ENCODE measurements around the gene SMC6. TPM values are rescaled to one million over a fixed set of nuclear protein-coding genes. Genes with fewer than 3 reads are reported as not detected.

SMC6 gene
- total RNA-seq, 1 donor from 2014 or later: 127 TPM

DNA sequence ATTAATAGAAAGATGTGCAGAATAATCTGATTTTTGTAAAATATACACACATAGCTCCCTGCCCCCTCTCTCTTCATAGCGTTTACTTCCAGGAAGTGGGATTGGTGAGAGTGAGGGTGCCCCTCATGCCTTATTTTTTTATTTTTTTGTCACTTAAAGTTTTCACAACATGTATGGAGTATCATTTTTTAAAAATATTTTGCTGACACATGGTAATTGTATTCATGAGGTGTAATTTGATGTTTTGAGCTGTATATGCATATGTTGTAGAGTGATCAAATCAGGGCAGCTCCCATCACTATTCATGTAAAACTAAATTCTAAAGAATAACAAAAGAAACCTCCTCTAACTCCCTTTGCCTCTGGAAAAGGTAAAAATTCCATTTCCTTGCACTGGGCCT is 138.5 kb downstream of the SMC6 start:
- no peaks in the 10 kb centered on the region for H3K36me3 Mint-ChIP-seq (ENCODE audit: low read depth)
- ChIA-PET POLR2A (no interaction called here), CTCF (no interaction called here)
- intact Hi-C loops (cut with micrococcal nuclease): no loop called here
- TF ChIP-seq, protein P1, sequence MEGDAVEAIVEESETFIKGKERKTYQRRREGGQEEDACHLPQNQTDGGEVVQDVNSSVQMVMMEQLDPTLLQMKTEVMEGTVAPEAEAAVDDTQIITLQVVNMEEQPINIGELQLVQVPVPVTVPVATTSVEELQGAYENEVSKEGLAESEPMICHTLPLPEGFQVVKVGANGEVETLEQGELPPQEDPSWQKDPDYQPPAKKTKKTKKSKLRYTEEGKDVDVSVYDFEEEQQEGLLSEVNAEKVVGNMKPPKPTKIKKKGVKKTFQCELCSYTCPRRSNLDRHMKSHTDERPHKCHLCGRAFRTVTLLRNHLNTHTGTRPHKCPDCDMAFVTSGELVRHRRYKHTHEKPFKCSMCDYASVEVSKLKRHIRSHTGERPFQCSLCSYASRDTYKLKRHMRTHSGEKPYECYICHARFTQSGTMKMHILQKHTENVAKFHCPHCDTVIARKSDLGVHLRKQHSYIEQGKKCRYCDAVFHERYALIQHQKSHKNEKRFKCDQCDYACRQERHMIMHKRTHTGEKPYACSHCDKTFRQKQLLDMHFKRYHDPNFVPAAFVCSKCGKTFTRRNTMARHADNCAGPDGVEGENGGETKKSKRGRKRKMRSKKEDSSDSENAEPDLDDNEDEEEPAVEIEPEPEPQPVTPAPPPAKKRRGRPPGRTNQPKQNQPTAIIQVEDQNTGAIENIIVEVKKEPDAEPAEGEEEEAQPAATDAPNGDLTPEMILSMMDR (IDR thresholded peaks at IDR 0.05): no peak
- DNase-seq (no peak), ATAC-seq (ENCODE audit: low read depth) (no peak)
- H3K4me1 Mint-ChIP-seq: no peaks in the 10 kb centered on the region
- H3K4me3 Mint-ChIP-seq: no peak overlapping the region
- H3K9me3 Mint-ChIP-seq: no peaks in the 10 kb centered on the region
- no peak overlapping the region for H3K27ac Mint-ChIP-seq
- peaks cover 15% of the 10 kb centered on the region for H3K27me3 Mint-ChIP-seq

DNA sequence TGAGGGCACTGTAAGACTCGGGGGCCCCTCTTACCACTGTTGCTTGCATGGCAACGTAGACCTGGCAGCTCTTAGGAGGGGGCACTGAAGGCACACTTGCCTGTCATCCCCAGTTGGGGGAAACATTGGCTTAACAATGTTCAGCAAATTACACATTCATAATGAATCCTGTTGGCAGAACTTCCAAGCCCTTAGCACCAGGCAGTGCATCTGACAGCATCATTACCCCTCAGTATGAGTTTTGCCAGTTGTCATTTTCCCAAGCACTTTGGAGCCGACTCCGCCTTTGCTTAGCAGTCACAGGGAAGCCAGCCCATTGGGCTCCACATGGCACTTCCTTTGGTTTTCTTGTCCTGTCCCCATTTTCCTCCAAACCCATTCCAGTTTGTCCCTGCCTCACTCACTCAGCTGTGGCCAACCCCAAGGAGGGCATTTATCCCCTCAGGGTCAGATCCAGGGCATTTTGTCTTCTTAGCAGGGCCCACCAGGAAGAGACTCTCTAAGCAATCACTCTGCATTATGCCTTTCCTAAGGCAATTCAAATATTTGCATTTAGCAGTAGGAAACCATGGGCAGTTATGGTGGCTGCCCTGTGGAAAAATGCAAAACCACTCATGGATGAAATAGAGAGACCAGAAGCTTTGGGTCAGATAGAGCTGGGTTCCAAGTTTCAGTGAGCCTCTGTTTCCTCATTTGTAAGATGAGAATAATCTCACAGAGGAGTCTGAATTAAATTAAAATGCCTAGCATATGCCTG is 139.3 kb downstream of the SMC6 start:
- TF ChIP-seq, protein P1 (IDR thresholded peaks at IDR 0.05): no peak

More for the DNA sequence above, 139.3 kb downstream of the SMC6 start:
- DNase-seq: no peak
- intact Hi-C loops (cut with micrococcal nuclease): no loop called here
- Mint-ChIP-seq H3K36me3 (ENCODE audit: low read depth) (no peaks in the 10 kb centered on the region), H3K27me3 (peaks cover 10% of the 10 kb centered on the region), H3K27ac (no peak overlapping the region), H3K9me3 (no peaks in the 10 kb centered on the region), H3K4me3 (no peak overlapping the region), H3K4me1 (no peaks in the 10 kb centered on the region)
- ChIA-PET POLR2A (no interaction called here), CTCF (interaction anchor here (0.9 kb wide), 1 partner anchor 57 kb away, joined by 3 read pairs; no protein-coding TSS in a partner anchor)
- no peak for ATAC-seq (ENCODE audit: low read depth)

Other genes starting within 250 kb of the SMC6 start
- gene RAD51AP2, start 235.4 kb downstream of the SMC6 start, total RNA-seq: not detected in 2 replicates
- not detected in 2 replicates for gene VSNL1, start 213.1 kb downstream of the SMC6 start, total RNA-seq
- 141 and 163 TPM in 2 replicates for gene GEN1, start 328 bp upstream of the SMC6 start, total RNA-seq
- gene MSGN1, start 62.6 kb upstream of the SMC6 start, total RNA-seq: 0.42 TPM in 1 of 2 replicates, not detected in the other
- 1.1 and 1.5 TPM in 2 replicates for gene KCNS3, start 124.9 kb upstream of the SMC6 start, total RNA-seq

All from activated B cell treated with CpG ODN at 0.5 μM for 24 hours (primary cell).